Activated CD4-positive, alpha-beta T cell treated with anti-CD3 and anti-CD28 coated beads, Interleukin-2, amount 50 U/mL, for 4 hours (primary cell): ENCODE data around the gene GMEB2.
A peak's percentile ranks its signal among the peaks of the same experiment; 100 is the strongest.
"Not testable (repeated sequence)": the region's sequence is repeated elsewhere in the genome, so short reads cannot be mapped to it uniquely, and the experiment has no call there.

Experiments used
- DNase-seq, 2 experiments: peaks; one replicate each; pipeline ENCODE4 v3.0.0-alpha.2; 2020

The GMEB2 gene

GRCh38 chr20:63635431-63636141 is 8.7 kb upstream of the GMEB2 start:
- peak; percentile 55 to 58 for DNase-seq

GRCh38 chr20:63633732-63634131 is 6.8 kb upstream of the GMEB2 start:
- no peak for DNase-seq

- not testable (repeated sequence) for DNase-seq
Measured at GRCh38 chr20:63631426-63631825, 4.5 kb upstream of the GMEB2 start.

- not testable (repeated sequence) for DNase-seq
Measured at GRCh38 chr20:63630956-63631355, 4.1 kb upstream of the GMEB2 start.

GRCh38 chr20:63628246-63628975 is 1.5 kb upstream of the GMEB2 start:
- peak; percentile 49 to 53 for DNase-seq

- DNase-seq, result no peak
Measured at GRCh38 chr20:63627751-63628245, 897 bp upstream of the GMEB2 start.

- peak; percentile 90 for DNase-seq
Measured at GRCh38 chr20:63627129-63627750, 339 bp upstream of the GMEB2 start.

- no peak for DNase-seq
Measured at GRCh38 chr20:63625771-63626423, 1.0 kb downstream of the GMEB2 start.

GRCh38 chr20:63624486-63624885 is 2.4 kb downstream of the GMEB2 start:
- DNase-seq, result no peak

- DNase-seq, result no peak
Measured at GRCh38 chr20:63622732-63623131, 4.2 kb downstream of the GMEB2 start.

- no peak for DNase-seq
Measured at GRCh38 chr20:63622096-63622495, 4.8 kb downstream of the GMEB2 start.

GRCh38 chr20:63620991-63621390 is 5.9 kb downstream of the GMEB2 start:
- DNase-seq, result no peak

GRCh38 chr20:63619505-63619904 is 7.4 kb downstream of the GMEB2 start:
- DNase-seq, result no peak

- no peak for DNase-seq
Measured at GRCh38 chr20:63619086-63619485, 7.8 kb downstream of the GMEB2 start.

GRCh38 chr20:63618291-63618980 is 8.5 kb downstream of the GMEB2 start:
- DNase-seq, result no peak

- DNase-seq, result no peak
Measured at GRCh38 chr20:63617876-63618265, 9.0 kb downstream of the GMEB2 start.

- no peak for DNase-seq
Measured at GRCh38 chr20:63617092-63617875, 9.6 kb downstream of the GMEB2 start.

GRCh38 chr20:63613863-63614594 is 12.9 kb downstream of the GMEB2 start:
- not testable (repeated sequence) for DNase-seq

GRCh38 chr20:63612276-63612931 is 14.5 kb downstream of the GMEB2 start:
- no peak for DNase-seq

- DNase-seq, result no peak
Measured at GRCh38 chr20:63611646-63612045, 15.3 kb downstream of the GMEB2 start.
